Measurements from ENCODE around the gene ZNF324. TPM values are rescaled to one million over a fixed set of nuclear protein-coding genes. Genes with fewer than 3 reads are reported as not detected.

The ZNF324 gene
- total RNA-seq, 1 donor from 2014 or later, result 9.3 TPM

DNA sequence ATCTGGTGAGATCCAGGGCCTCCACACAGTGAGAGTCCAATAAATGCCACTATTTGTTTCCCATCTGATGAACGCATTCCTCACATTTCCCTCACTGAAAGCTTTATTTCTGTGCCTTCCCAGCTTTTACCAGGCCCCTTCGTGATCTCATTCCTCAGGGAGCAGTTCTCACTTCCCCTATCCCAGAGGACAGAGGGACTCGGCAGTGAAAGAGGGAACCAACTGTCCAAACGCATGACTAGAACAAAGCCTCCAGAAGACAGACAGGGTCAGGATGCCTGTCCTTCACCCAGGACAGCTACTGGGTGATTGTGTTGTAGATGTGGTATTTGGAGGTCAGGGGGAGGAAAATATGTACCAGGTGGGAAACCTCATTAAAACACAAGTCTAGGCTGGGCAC, 54.8 kb downstream of the ZNF324 start:
- Mint-ChIP-seq H3K9me3 (ENCODE audit: unreplicated experiment) (no peaks in the 10 kb centered on the region), H3K27ac (ENCODE audit: unreplicated experiment) (no peak overlapping the region), H3K4me3 (ENCODE audit: unreplicated experiment) (peak overlapping the region; percentile 72), H3K36me3 (ENCODE audit: low read depth, unreplicated experiment) (peaks cover 4% of the 10 kb centered on the region), H3K27me3 (ENCODE audit: low read depth, unreplicated experiment) (no peaks in the 10 kb centered on the region), H3K4me1 (ENCODE audit: low read depth, unreplicated experiment) (peaks cover 11% of the 10 kb centered on the region)
- no peaks in the 10 kb centered on the region for H3K27me3 ChIP-seq (ENCODE audit: insufficient read depth, low read length)
- DNase-seq (ENCODE audit: low read depth), result no peak
- no peaks in the 10 kb centered on the region for H3K9me3 ChIP-seq (ENCODE audit: insufficient read depth, low read depth, low read length)
- no peak overlapping the region for H2AFZ ChIP-seq (ENCODE audit: low read depth, low read length)
- H3K4me1 ChIP-seq (ENCODE audit: insufficient read depth, low read length), result peaks cover 10% of the 10 kb centered on the region
- no peak overlapping the region for H3K4me2 ChIP-seq (ENCODE audit: low read length)
- peaks cover 26% of the 10 kb centered on the region for H3K79me2 ChIP-seq (ENCODE audit: insufficient read depth, low read length)
- H3K4me3 ChIP-seq (ENCODE audit: insufficient read depth, low read depth, low read length), result no peak overlapping the region
- H4K20me1 ChIP-seq (ENCODE audit: insufficient read depth, low read length), result peaks cover 10% of the 10 kb centered on the region
- no peak overlapping the region for H3K27ac ChIP-seq (ENCODE audit: low read depth, low read length)
- no peak overlapping the region for H3K9ac ChIP-seq (ENCODE audit: low read length)
- no peak for FAIRE-seq
- no peaks in the 10 kb centered on the region for H3K36me3 ChIP-seq (ENCODE audit: insufficient read depth, low read length)
- TF ChIP-seq CTCF (IDR thresholded peaks at IDR 0.05; ENCODE audit: insufficient read depth, low read depth, low read length), result no peak
- no peak for TF ChIP-seq EZH2 (IDR thresholded peaks at IDR 0.05; ENCODE audit: insufficient read depth, low read length)

- Histone ChIP-seq H2AFZ (ENCODE audit: low read depth, low read length) (no peak overlapping the region), H4K20me1 (ENCODE audit: insufficient read depth, low read length) (peaks cover 10% of the 10 kb centered on the region), H3K4me2 (ENCODE audit: low read length) (no peak overlapping the region), H3K27ac (ENCODE audit: low read depth, low read length) (no peak overlapping the region), H3K4me1 (ENCODE audit: insufficient read depth, low read length) (peaks cover 10% of the 10 kb centered on the region), H3K9me3 (ENCODE audit: insufficient read depth, low read depth, low read length) (no peaks in the 10 kb centered on the region), H3K36me3 (ENCODE audit: insufficient read depth, low read length) (no peaks in the 10 kb centered on the region), H3K27me3 (ENCODE audit: insufficient read depth, low read length) (no peaks in the 10 kb centered on the region), H3K79me2 (ENCODE audit: insufficient read depth, low read length) (peaks cover 16% of the 10 kb centered on the region), H3K4me3 (ENCODE audit: insufficient read depth, low read depth, low read length) (no peak overlapping the region), H3K9ac (ENCODE audit: low read length) (no peak overlapping the region)
- Mint-ChIP-seq H3K27me3 (ENCODE audit: low read depth, unreplicated experiment) (peaks cover 3% of the 10 kb centered on the region), H3K9me3 (ENCODE audit: unreplicated experiment) (no peaks in the 10 kb centered on the region), H3K4me3 (ENCODE audit: unreplicated experiment) (peak overlapping the region; percentile 27), H3K36me3 (ENCODE audit: low read depth, unreplicated experiment) (peaks cover 4% of the 10 kb centered on the region), H3K27ac (ENCODE audit: unreplicated experiment) (no peak overlapping the region), H3K4me1 (ENCODE audit: low read depth, unreplicated experiment) (peaks cover 9% of the 10 kb centered on the region)
- no peak for FAIRE-seq
- no peak for DNase-seq (ENCODE audit: low read depth)
- TF ChIP-seq EZH2 (IDR thresholded peaks at IDR 0.05; ENCODE audit: insufficient read depth, low read length) (no peak), CTCF (IDR thresholded peaks at IDR 0.05; ENCODE audit: insufficient read depth, low read depth, low read length) (no peak)
Measured at GRCh38 chr19:58522709-58523108, 55.8 kb downstream of the ZNF324 start.

Other genes starting within 250 kb of the ZNF324 start
- 23.4 and 23.7 TPM in 2 replicates for gene ZNF544, start 238.2 kb upstream of the ZNF324 start, total RNA-seq
- 10.0 and 10.4 TPM in 2 replicates for gene ZNF8, start 188.1 kb upstream of the ZNF324 start, total RNA-seq
- gene ERVK3-1, start 161.7 kb upstream of the ZNF324 start, total RNA-seq, result 34.6 and 40.9 TPM in 2 replicates
- 2.7 and 3.1 TPM in 2 replicates for gene ZSCAN22, start 140.1 kb upstream of the ZNF324 start, total RNA-seq
- 32.3 and 35.9 TPM in 2 replicates for gene A1BG, start 113.6 kb upstream of the ZNF324 start, total RNA-seq
- 0.43 and 0.55 TPM in 2 replicates for gene ZNF497, start 104.3 kb upstream of the ZNF324 start, total RNA-seq
- gene ZNF837, start 86.0 kb upstream of the ZNF324 start, total RNA-seq, result 2.4 and 2.9 TPM in 2 replicates
- gene RPS5, start 79.8 kb upstream of the ZNF324 start, total RNA-seq, result 793 and 891 TPM in 2 replicates
- gene RNF225, start 71.4 kb upstream of the ZNF324 start, total RNA-seq, result 0.36 and 0.41 TPM in 2 replicates
- gene ZNF584, start 58.4 kb upstream of the ZNF324 start, total RNA-seq, result 11.7 and 12.7 TPM in 2 replicates
- gene ZNF132, start 26.9 kb upstream of the ZNF324 start, total RNA-seq, result 1.4 and 1.9 TPM in 2 replicates
- gene ZNF324B, start 15.5 kb upstream of the ZNF324 start, total RNA-seq, result 4.9 and 5.7 TPM in 2 replicates
- 6.0 and 6.2 TPM in 2 replicates for gene ZNF446, start 9.3 kb downstream of the ZNF324 start, total RNA-seq
- gene SLC27A5, start 44.9 kb downstream of the ZNF324 start, total RNA-seq, result 6.8 TPM in 2 replicates
- gene ZBTB45, start 52.7 kb downstream of the ZNF324 start, total RNA-seq, result 16.2 and 16.3 TPM in 2 replicates
- 339 and 351 TPM in 2 replicates for gene TRIM28, start 77.0 kb downstream of the ZNF324 start, total RNA-seq
- gene CHMP2A, start 88.0 kb downstream of the ZNF324 start, total RNA-seq, result 71.3 and 80.0 TPM in 2 replicates
- 106 and 113 TPM in 2 replicates for gene UBE2M, start 91.5 kb downstream of the ZNF324 start, total RNA-seq
- gene MZF1, start 106.3 kb downstream of the ZNF324 start, total RNA-seq, result 14.7 and 17.4 TPM in 2 replicates